Spleen (tissue), 11 donors: ENCODE data around the gene EEF2K. TPM values are rescaled to one million over a fixed set of nuclear protein-coding genes. Genes with fewer than 3 reads are reported as not detected.

Experiments
- DNase-seq: peaks from one replicate; pipeline ENCODE4 v3.0.0-alpha.2; 2020
- H3K27ac ChIP-seq, 8 donors: fragments of 200-600 bp; sonication (generic) in 7 of 8; 1 replicate in 4 of 8; 2 replicates in 4 of 8; pipeline versions ENCODE4 v1.5.0 to v1.8.0; 2016 to 2021; ENCODE audit warnings: inconsistent platforms in 4 of 8, mild to moderate bottlenecking in 4 of 8, moderate library complexity in 1 of 8
- H3K27me3 ChIP-seq, 7 donors: fragments of 200-600 bp; sonication (generic) in 6 of 7; replicated peaks in 1 of 7; 1 replicate in 4 of 7; 2 replicates in 3 of 7; pipeline versions ENCODE4 v1.5.0 to v1.8.0; 2016 to 2021; ENCODE audit warnings: inconsistent platforms in 3 of 7, mild to moderate bottlenecking in 1 of 7
- H3K36me3 ChIP-seq, 6 donors: fragments of 200-600 bp; sonication (generic) in 5 of 6; 1 replicate in 4 of 6; 2 replicates in 2 of 6; pipeline versions ENCODE4 v1.5.0 to v1.8.0; 2016 to 2021; ENCODE audit warnings: inconsistent platforms in 2 of 6
- H3K4me1 ChIP-seq, 6 donors: fragments of 200-600 bp; sonication (generic) in 5 of 6; 1 replicate in 3 of 6; 2 replicates in 3 of 6; pipeline versions ENCODE4 v1.5.0 to v1.8.0; 2016 to 2021; ENCODE audit warnings: inconsistent platforms in 3 of 6
- H3K4me3 ChIP-seq, 8 donors: fragments of 200-600 bp; sonication (generic) in 7 of 8; 1 replicate in 4 of 8; 2 replicates in 4 of 8; pipeline versions ENCODE4 v1.5.0 to v1.8.0; 2016 to 2021; ENCODE audit warnings: inconsistent platforms in 4 of 8, mild to moderate bottlenecking in 4 of 8, moderate library complexity in 2 of 8
- H3K9me3 ChIP-seq, 8 donors: fragments of 200-600 bp; sonication (generic) in 7 of 8; 1 replicate in 4 of 8; 2 replicates in 4 of 8; pipeline versions ENCODE4 v1.5.0 to v1.8.0; 2016 to 2021; ENCODE audit warnings: inconsistent platforms in 4 of 8
- CTCF ChIP-seq, 11 experiments: fragments of 200-600 bp in 7 of 11; fragments of 450-650 bp in 4 of 11; sonication (generic) in 4 of 11; IDR thresholded peaks in 8 of 11; conservative IDR thresholded peaks in 3 of 11; 1 replicate in 7 of 11; 2 replicates in 4 of 11; pipeline versions ENCODE4 v1.4.0 to v1.8.0; 2016 to 2021; ENCODE audit warnings: antibody characterized with exemption in 11 of 11, inconsistent platforms in 4 of 11, mild to moderate bottlenecking in 1 of 11
- POLR2A ChIP-seq, 3 donors: fragments of 450-650 bp; IDR thresholded peaks; one replicate each; pipeline ENCODE4 v1.5.1; 2017; ENCODE audit warnings: antibody characterized with exemption in 3 of 3, mild to moderate bottlenecking in 1 of 3
- POLR2AphosphoS5 ChIP-seq, 3 donors: sonication (generic); formaldehyde crosslinking; IDR thresholded peaks; one replicate each; pipeline ENCODE4 v1.5.1; 2017; ENCODE audit warnings: antibody characterized with exemption in 3 of 3
- WGBS, 5 donors: extraction: QIAGEN DNeasy Blood & Tissue Kit in 3 of 5; methylation state at CpG; one replicate each; pipeline versions ENCODE4 v1.1.5 to v1.1.7; 2013 to 2018; 5-methylcytosine and 5-hydroxymethylcytosine counted together
- intact Hi-C: fragments of 100-400 bp; cut with DNase I; formaldehyde crosslinking; loops from one replicate; pipeline ENCODE4 v1.15.0; 2023; ENCODE audit warnings: low total_unique reads
- polyA plus RNA-seq, 3 donors: library from polyadenylated mRNA; stranded (reverse); fragments of 200-250 nt; gene quantifications; one replicate each; pipeline ENCODE4 v1.2.1, GENCODE V29; 2013
- total RNA-seq, 7 donors: library from RNA; depleted of rRNA in 3 of 7; stranded (reverse); fragments of >200 nt in 3 of 7; fragmentation: NEBNext Ultra II Directional in 4 of 7; extraction: Animal tissue kit (Norgen Biotek cat#: 25700) in 4 of 7; gene quantifications; one replicate each; pipeline versions ENCODE4 v1.1.0 to v1.2.1, GENCODE V29; 2016 to 2021
- donor health status: healthy with polysubstance abuse.
- donor health status: DM: no; HTN: no; CAD: no; lungs with moderate emphysema.
- donor health status: DM: no; HTN: no; CAD: no.
- donor health status: Bipolar disorder and iron deficiency.
- donor health status: healthy.
- donor health status: DM: no; HTN: no; CAD: no.
- donor health status: DM: yes; HTN: yes; CAD: no.

The EEF2K gene
- total and polyA plus RNA-seq, 10 donors = 2.4 to 37.7 (median 24.4) TPM

GRCh38 chr16:22162656-22163009 is 43.4 kb upstream of the EEF2K start:
- 44 to 61% (median 49%) methylated on average over 12 to 14 of the region's 14 CpGs for WGBS, 5 donors
- Histone ChIP-seq H3K27me3 (peaks cover 4 to 34% (median 13%) of the 10 kb centered on the region in 7 donors), H3K9me3 (peaks cover 0 to 2% (median 0%) of the 10 kb centered on the region in 8 donors), H3K4me3 (peak overlapping the region in 5 of 8 donors; percentile 12 to 53 (median 17)), H3K36me3 (no peaks in the 10 kb centered on the region), H3K27ac (no peak overlapping the region), H3K4me1 (peaks cover 0 to 13% (median 9%) of the 10 kb centered on the region in 6 donors)
- intact Hi-C loops = no loop called here
- DNase-seq = no peak
- TF ChIP-seq POLR2AphosphoS5 (IDR thresholded peaks at IDR 0.05) (no peak), POLR2A (IDR thresholded peaks at IDR 0.05) (no peak), CTCF (IDR thresholded peaks at IDR 0.05 in 8 of 11, conservative IDR thresholded peaks at IDR 0.05 in 3 of 11) (no peak)

DNA sequence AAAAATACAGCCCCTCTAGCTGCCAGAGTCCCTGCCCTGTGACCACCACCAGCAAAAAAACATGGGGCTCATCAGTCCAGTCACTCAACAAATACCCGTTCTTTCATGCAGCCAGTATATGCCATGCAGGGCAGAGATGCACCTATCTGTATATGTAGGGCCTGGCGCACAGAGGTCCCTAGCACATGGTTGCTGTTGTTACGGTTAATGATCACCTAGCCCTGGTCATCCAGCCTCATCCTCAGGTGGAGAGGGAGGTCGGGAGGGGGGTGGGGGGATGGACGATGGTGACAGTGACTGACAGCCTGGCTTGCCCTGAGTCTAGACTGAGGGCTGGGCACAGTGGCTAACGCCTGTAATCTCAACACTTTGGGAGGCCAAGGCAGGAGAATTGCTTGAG is 42.3 kb upstream of the EEF2K start:
- H3K4me1 ChIP-seq = peaks cover 0 to 13% (median 9%) of the 10 kb centered on the region in 6 donors
- no peak overlapping the region for H3K4me3 ChIP-seq
- TF ChIP-seq CTCF (IDR thresholded peaks at IDR 0.05 in 8 of 11, conservative IDR thresholded peaks at IDR 0.05 in 3 of 11) (no peak), POLR2AphosphoS5 (IDR thresholded peaks at IDR 0.05) (no peak), POLR2A (IDR thresholded peaks at IDR 0.05) (no peak)
- peaks cover 4 to 34% (median 13%) of the 10 kb centered on the region in 7 donors for H3K27me3 ChIP-seq
- no peak overlapping the region for H3K27ac ChIP-seq
- 80 to 91% (median 89%) methylated on average over 4 to 6 of the region's 6 CpGs for WGBS, 5 donors
- intact Hi-C loops = no loop called here
- H3K36me3 ChIP-seq = no peaks in the 10 kb centered on the region
- H3K9me3 ChIP-seq = peaks cover 0 to 2% (median 0%) of the 10 kb centered on the region in 8 donors
- no peak for DNase-seq

DNA sequence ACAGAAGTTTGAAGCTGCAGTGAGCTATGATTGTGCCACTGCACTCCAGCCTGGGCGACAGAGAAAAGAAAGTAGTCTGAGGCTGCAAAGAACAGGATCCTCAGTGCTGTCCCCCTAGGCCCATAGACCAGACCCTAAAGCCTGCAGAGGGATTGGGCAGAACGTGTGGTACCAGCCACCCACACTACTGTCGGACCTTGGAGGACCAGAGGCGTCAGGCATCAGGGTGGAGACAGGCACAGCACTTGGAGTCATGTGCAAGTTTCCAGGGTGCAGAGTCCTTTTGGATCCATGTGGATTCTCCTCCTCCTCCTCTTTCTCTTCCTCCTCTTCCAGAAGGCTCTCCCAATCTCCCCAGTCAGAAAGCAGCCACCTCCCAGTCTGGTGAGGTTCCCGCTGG is 41.6 kb upstream of the EEF2K start:
- DNase-seq = no peak
- H3K27me3 ChIP-seq = peaks cover 4 to 34% (median 13%) of the 10 kb centered on the region in 7 donors
- H3K4me1 ChIP-seq = peaks cover 0 to 13% (median 9%) of the 10 kb centered on the region in 6 donors
- intact Hi-C loops = no loop called here
- H3K36me3 ChIP-seq = no peaks in the 10 kb centered on the region
- H3K4me3 ChIP-seq = no peak overlapping the region
- 79 to 97% (median 90%) methylated on average over 5 of the region's 5 CpGs for WGBS, 5 donors
- no peak overlapping the region for H3K27ac ChIP-seq
- TF ChIP-seq POLR2AphosphoS5 (IDR thresholded peaks at IDR 0.05) (no peak), CTCF (IDR thresholded peaks at IDR 0.05 in 8 of 11, conservative IDR thresholded peaks at IDR 0.05 in 3 of 11) (no peak), POLR2A (IDR thresholded peaks at IDR 0.05) (no peak)
- H3K9me3 ChIP-seq = peaks cover 0 to 2% (median 0%) of the 10 kb centered on the region in 8 donors

DNA sequence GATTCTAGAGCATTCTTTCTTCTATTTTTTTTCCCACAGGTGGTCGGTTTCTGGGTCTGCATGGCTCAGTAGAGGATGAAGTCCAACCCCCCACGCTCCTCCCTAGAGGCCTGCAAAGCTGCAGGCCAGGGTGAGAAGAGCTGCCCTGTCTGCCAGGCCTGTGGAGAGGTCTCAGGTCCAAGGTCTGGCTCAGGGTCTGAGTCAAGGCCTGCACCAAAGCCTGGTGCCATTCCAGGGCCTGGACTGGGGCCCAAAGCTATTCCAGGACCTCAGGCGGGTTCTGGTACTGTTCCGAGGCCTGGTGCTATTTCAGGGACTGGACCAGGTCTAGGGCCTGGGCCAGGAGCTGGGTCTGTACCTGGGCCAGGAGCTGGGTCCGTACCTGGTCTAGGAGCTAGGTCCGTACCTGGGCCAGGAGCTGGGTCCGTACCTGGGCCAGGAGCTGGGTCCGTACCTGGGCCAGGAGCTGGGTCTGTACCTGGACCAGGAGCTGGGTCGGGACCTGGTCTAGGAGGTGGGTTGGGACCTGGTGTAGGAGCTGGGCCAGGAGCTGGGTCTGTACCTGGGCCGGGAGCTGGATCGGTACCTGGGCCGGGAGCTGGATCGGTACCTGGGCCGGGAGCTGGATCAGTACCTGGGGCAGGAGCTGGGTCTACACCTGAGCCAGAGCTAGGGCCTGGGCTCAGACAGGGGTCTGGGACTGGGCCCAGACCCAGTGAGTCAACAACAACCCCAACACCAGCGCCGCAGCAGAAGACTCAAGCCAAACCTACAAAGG is 40.4 kb upstream of the EEF2K start:
- Histone ChIP-seq H3K4me3 (no peak overlapping the region), H3K27me3 (peaks cover 4 to 29% (median 13%) of the 10 kb centered on the region in 7 donors), H3K27ac (no peak overlapping the region), H3K36me3 (no peaks in the 10 kb centered on the region), H3K4me1 (peaks cover 0 to 13% (median 9%) of the 10 kb centered on the region in 6 donors), H3K9me3 (peaks cover 0 to 2% (median 0%) of the 10 kb centered on the region in 8 donors)
- DNase-seq = no peak
- 66 to 93% (median 91%) methylated on average over 7 to 16 of the region's 16 CpGs for WGBS, 5 donors
- intact Hi-C loops = no loop called here
- TF ChIP-seq POLR2A (IDR thresholded peaks at IDR 0.05) (no peak), POLR2AphosphoS5 (IDR thresholded peaks at IDR 0.05) (no peak), CTCF (IDR thresholded peaks at IDR 0.05 in 8 of 11, conservative IDR thresholded peaks at IDR 0.05 in 3 of 11) (no peak)
